Fibroblast of villous mesenchyme (primary cell): ENCODE data around the gene FRMD5. TPM values are rescaled to one million over a fixed set of nuclear protein-coding genes. Genes with fewer than 3 reads are reported as not detected.
"Not testable (repeated sequence)": the region's sequence is repeated elsewhere in the genome, so short reads cannot be mapped to it uniquely, and the experiment has no call there.

Experiments
- DNase-seq: peaks from one replicate; pipeline ENCODE4 v3.0.0-alpha.2; 2010; ENCODE audit warnings: low read depth
- H3K4me3 ChIP-seq: 2 replicates; pipeline ENCODE4 v1.5.1; 2011; ENCODE audit warnings: low read depth, mild to moderate bottlenecking, low read length
- CTCF ChIP-seq: IDR thresholded peaks from 2 replicates; pipeline ENCODE4 v1.5.1; 2012; ENCODE audit warnings: low read depth, mild to moderate bottlenecking, low read length; ENCODE audit not compliant: insufficient read depth
- total RNA-seq: library from RNA; depleted of rRNA; stranded (reverse); fragments of >200 nt; gene quantifications from 2 replicates; pipeline ENCODE4 v1.2.3, GENCODE V29; 2012

The FRMD5 gene
- total RNA-seq, 1 donor, result 1.3 TPM

- no peak overlapping the region for H3K4me3 ChIP-seq
- DNase-seq, result peak; percentile 38
- no peak for TF ChIP-seq CTCF
Observed at GRCh38 chr15:43854801-43855200, 340.3 kb downstream of the FRMD5 start.

GRCh38 chr15:43852607-43853006, 342.5 kb downstream of the FRMD5 start:
- no peak overlapping the region for H3K4me3 ChIP-seq
- TF ChIP-seq CTCF, result no peak
- no peak for DNase-seq

- DNase-seq, result no peak
- no peak overlapping the region for H3K4me3 ChIP-seq
- no peak for TF ChIP-seq CTCF
Observed at GRCh38 chr15:43851251-43851650, 343.8 kb downstream of the FRMD5 start.

GRCh38 chr15:43845421-43845820, 349.6 kb downstream of the FRMD5 start:
- no peak for DNase-seq
- TF ChIP-seq CTCF, result no peak
- no peak overlapping the region for H3K4me3 ChIP-seq

- DNase-seq, H3K4me3 ChIP-seq: not testable (repeated sequence)
Observed at GRCh38 chr15:43832485-43832884, 362.6 kb downstream of the FRMD5 start.

GRCh38 chr15:43831519-43832052, 363.5 kb downstream of the FRMD5 start:
- DNase-seq, H3K4me3 ChIP-seq: not testable (repeated sequence)

GRCh38 chr15:43830691-43831275, 364.3 kb downstream of the FRMD5 start:
- DNase-seq, H3K4me3 ChIP-seq: not testable (repeated sequence)

- DNase-seq, H3K4me3 ChIP-seq: not testable (repeated sequence)
Observed at GRCh38 chr15:43829951-43830540, 365.0 kb downstream of the FRMD5 start.

GRCh38 chr15:43828061-43828657, 366.9 kb downstream of the FRMD5 start:
- TF ChIP-seq CTCF, result no peak
- DNase-seq, result peak; percentile 21
- peak overlapping the region; percentile 73 for H3K4me3 ChIP-seq
